ENCODE results near the gene CD109.

GRCh38 chr6:73797861-73798260 is 101.9 kb downstream of the CD109 start:
- TF ChIP-seq CTCF (IDR thresholded peaks at IDR 0.05), result no peak
- no peak for TF ChIP-seq POLR2A (IDR thresholded peaks at IDR 0.05)
